ENCODE measurements around the gene UBAC1.
"Not testable (repeated sequence)": the region's sequence is repeated elsewhere in the genome, so short reads cannot be mapped to it uniquely, and the experiment has no call there.

UBAC1 gene

DNA sequence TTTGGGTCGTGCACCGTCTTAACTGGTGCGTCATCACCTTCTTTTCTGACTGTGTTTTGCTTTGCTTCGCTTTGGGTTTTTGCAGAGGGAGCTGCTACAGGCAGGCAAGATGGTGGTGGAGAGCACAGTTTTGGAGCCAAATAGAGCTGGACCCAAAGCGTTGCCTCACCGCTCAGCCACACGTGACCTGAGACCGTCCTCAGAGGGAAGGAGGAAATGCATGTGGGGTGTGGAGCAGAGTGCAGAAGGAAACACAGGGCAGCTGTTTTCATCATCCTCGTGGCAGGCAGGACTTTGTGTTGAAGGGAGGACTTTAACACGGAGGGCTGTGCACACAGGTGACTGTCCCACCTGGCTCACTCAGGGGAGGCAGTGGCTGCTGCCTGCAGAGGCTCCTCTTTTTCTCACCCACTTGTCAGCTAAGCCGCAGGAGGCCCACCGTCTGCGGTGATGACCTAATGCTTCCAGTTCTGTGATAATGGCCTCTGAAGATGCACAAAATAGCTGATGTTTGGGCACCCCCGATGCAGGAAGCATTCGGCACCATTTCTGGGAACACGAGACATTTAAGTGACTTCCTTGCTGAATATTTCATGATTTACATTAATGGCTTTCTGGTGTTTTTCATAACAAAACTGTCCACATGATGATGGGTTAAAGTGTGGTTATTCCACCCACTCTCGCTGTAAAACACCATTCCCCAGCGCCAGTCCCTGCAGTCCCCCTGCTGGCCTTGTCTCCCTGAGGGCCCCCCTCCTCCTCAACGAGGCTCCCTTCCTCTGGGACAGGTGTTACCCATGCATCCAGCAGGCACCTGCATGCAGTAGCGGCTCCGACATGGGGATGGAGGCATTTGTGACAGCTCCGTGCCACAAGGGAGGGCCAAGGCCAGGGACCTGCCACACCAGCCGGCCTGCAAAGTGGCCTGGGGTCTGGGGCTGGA lies 12.4 kb upstream of the UBAC1 start:
- H3K27me3 Mint-ChIP-seq, result peaks cover 74% of the 10 kb centered on the region
- no peak overlapping the region for H3K4me3 Mint-ChIP-seq
- H3K36me3 Mint-ChIP-seq, result no peaks in the 10 kb centered on the region

DNA sequence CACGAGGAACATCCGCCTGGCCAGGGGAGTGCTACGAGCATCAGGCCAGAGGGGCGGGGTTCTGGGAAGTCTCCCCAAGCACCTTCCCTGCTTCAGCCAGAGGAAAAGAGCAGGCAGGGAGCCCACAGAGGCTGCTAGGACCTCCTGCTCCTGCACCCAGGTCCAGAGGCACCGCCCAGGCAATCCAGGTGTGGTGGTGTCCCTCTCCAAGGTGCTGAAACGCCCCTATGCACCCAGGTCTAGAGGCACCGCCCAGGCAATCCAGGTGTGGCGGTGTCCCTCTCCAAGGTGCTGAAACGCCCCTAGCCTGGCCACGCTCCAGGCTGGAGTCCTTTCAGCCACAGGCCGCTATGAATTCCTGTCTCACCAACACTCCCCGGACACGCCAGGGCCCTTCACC lies 10.7 kb upstream of the UBAC1 start:
- Mint-ChIP-seq H3K36me3 (no peaks in the 10 kb centered on the region), H3K4me1 (peaks cover 10% of the 10 kb centered on the region), H3K27ac (no peak overlapping the region), H3K9me3 (no peaks in the 10 kb centered on the region), H3K27me3 (peaks cover 75% of the 10 kb centered on the region), H3K4me3 (no peak overlapping the region)
- ATAC-seq, result no peak

More for the DNA sequence above, 12.4 kb upstream of the UBAC1 start:
- Mint-ChIP-seq H3K27ac (no peak overlapping the region), H3K9me3 (no peaks in the 10 kb centered on the region), H3K4me1 (peaks cover under 1% of the 10 kb centered on the region)
- no peak for ATAC-seq

DNA sequence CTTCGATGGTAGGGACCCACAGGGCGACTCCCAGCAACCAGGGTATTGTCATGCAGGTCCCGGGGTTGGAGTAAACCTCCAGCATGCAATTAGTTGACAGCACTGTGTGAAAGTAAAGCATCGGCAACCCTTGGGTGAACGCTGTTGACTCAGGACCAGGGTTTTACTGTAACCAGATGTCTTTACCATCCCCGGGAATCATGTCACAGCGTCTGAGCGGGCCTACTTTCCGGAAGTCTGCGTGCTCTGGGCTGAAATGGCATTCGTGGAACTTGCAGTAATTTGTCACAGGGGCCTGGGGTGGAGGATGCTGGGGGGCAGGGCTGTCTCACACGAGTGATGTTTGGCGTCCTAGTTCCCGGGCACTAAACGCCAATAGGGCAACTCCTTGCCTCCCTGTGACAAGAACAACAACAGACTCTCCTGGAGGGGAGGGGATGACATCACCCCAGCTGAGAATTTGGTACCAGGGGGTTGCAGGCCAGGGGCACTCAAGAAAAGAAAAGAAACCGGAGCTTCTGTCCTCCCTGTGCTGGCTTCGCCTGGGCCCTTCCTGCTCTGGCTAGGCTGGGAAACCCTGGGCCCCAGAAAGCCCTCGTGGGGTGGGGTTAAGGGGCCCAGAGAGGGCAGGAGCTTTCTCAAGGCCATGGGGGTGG lies 10.1 kb upstream of the UBAC1 start:
- Mint-ChIP-seq H3K27ac (no peak overlapping the region), H3K4me3 (no peak overlapping the region), H3K36me3 (no peaks in the 10 kb centered on the region), H3K9me3 (no peaks in the 10 kb centered on the region), H3K4me1 (peaks cover 10% of the 10 kb centered on the region), H3K27me3 (peaks cover 69% of the 10 kb centered on the region)
- no peak for ATAC-seq

DNA sequence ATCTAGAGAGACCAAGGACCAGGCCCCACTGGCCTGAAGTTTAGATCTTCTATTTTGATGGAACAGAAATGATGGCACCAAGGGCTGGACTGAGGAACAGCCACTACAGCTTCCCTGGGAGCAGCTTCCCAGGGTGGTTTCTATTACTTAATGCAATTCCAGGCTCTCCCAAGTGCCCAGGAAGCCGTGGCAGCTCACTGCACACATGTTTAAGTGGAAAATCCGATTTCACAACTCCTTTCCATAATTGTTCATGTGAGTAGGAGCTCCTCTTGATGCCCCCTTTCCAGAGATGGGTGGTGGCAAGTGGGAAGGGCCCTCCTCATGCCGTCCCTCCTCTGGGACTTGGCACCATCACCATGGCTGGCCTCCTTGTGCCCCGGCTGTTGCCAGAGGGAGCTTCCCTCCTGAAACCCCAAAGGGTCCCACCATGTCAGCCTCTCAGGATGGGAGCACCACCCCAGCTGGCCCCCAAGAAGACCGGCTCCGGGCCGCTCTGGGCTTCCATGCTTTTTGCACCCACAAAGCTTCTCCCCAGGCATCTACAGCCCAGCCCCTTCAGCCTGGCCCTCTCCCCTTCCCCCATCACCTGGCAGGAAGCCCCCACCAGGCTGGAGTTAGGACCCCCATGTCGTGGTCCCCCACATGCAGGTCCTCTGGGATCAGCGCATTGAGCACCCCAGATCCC lies 9.1 kb upstream of the UBAC1 start:
- Mint-ChIP-seq H3K4me1 (peaks cover 10% of the 10 kb centered on the region), H3K27ac (no peak overlapping the region), H3K4me3 (no peak overlapping the region), H3K36me3 (no peaks in the 10 kb centered on the region), H3K27me3 (peaks cover 69% of the 10 kb centered on the region), H3K9me3 (no peaks in the 10 kb centered on the region)
- no peak for ATAC-seq

DNA sequence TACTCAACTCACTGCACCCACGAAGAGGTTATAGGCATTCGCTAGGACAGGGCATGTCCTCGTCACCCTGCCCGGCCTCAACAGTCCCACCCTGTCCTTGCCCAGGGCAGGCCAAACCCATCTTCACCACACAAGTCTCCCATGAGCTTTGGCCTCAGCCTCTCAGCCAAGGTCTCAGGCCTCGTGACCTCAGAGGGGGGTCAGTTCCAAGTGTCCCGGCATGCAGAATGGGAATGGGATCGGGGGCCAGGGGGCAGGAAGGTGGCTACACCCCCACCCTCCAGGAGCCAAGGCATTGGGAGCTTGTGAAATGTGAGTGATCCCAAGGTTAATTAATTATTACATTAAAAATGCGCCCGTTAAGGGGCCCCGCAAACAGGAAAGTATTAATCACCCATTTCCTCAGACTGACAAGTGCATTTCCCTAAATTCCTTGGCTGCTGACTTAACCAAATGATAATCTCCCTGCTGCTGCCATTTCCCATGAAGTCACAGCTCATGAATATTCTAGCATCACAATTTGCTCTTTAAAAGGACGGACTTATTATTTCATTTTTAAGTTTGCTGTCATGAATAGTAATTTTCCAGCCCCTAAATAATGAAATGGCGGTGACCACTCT lies 8.0 kb upstream of the UBAC1 start:
- Mint-ChIP-seq H3K27ac (no peak overlapping the region), H3K4me1 (peaks cover 10% of the 10 kb centered on the region), H3K36me3 (no peaks in the 10 kb centered on the region), H3K4me3 (no peak overlapping the region), H3K27me3 (peaks cover 61% of the 10 kb centered on the region), H3K9me3 (no peaks in the 10 kb centered on the region)
- no peak for ATAC-seq

DNA sequence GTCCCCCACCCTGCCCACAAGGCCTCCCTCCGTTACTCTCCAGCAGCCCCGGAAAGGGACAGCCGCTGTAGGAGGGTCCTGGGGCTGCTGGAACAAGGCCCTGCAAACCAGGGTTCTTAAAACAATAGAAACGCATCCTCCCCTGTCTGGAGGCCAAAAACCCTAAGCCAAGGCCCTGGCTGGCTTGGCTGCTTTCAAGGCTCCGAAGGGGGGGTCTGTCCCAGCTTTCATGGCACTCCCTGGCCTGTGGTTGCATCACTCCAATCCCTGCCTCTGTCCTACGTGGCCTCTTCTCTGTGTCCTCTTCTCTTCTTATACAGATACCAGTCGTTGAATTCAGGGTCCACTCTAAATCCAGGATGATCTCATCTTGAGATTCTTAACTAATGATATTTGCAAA lies 7.4 kb upstream of the UBAC1 start:
- no peak for ATAC-seq
- H3K36me3 Mint-ChIP-seq, result no peaks in the 10 kb centered on the region
- H3K27ac Mint-ChIP-seq, result no peak overlapping the region
- peaks cover 10% of the 10 kb centered on the region for H3K4me1 Mint-ChIP-seq
- H3K4me3 Mint-ChIP-seq, result no peak overlapping the region
- H3K27me3 Mint-ChIP-seq, result peaks cover 60% of the 10 kb centered on the region
- H3K9me3 Mint-ChIP-seq, result no peaks in the 10 kb centered on the region

DNA sequence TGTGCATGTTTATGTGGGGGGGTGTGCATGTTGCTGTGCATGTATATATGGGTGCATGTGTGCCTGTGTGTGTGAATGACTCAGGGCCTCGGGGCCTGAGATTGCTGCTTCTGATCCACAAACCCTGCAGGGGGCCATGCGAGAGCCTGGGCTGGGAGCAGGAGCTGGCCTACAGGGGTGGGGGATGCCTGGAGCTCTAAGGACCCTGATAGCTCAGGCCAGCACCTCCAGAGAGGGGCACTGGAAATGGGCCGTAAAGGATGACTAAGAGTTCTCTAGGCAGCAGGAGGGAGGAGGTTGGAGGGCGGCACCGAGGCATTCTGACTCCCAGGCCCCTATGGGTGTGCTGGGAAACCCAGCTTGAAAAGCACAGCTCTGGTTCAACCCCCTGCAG lies 6.9 kb upstream of the UBAC1 start:
- H3K4me1 Mint-ChIP-seq, result peaks cover 10% of the 10 kb centered on the region

DNA sequence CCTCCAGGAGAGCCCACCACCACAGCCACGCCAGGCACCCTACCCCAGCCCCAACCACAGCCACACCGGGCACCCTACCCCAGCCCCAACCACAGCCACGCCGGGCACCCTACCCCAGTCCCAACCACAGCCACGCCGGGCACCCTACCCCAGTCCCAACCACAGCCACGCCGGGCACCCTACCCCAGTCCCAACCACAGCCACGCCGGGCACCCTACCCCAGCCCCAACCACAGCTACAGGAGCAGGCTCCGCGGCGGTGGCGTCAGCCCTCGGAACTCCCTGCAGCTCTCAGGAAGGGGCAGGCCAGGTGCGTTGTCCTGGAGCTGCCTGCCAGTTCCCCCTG lies 5.7 kb upstream of the UBAC1 start:
- Mint-ChIP-seq H3K4me1 (peaks cover 22% of the 10 kb centered on the region), H3K27me3 (peaks cover 65% of the 10 kb centered on the region)
- H3K36me3 Mint-ChIP-seq, H3K9me3 Mint-ChIP-seq, ATAC-seq, H3K4me3 Mint-ChIP-seq, H3K27ac Mint-ChIP-seq: not testable (repeated sequence)

More for the DNA sequence above, 6.9 kb upstream of the UBAC1 start:
- Mint-ChIP-seq H3K27ac (no peak overlapping the region), H3K27me3 (peaks cover 60% of the 10 kb centered on the region), H3K4me3 (no peak overlapping the region), H3K9me3 (no peaks in the 10 kb centered on the region), H3K36me3 (no peaks in the 10 kb centered on the region)
- no peak for ATAC-seq

DNA sequence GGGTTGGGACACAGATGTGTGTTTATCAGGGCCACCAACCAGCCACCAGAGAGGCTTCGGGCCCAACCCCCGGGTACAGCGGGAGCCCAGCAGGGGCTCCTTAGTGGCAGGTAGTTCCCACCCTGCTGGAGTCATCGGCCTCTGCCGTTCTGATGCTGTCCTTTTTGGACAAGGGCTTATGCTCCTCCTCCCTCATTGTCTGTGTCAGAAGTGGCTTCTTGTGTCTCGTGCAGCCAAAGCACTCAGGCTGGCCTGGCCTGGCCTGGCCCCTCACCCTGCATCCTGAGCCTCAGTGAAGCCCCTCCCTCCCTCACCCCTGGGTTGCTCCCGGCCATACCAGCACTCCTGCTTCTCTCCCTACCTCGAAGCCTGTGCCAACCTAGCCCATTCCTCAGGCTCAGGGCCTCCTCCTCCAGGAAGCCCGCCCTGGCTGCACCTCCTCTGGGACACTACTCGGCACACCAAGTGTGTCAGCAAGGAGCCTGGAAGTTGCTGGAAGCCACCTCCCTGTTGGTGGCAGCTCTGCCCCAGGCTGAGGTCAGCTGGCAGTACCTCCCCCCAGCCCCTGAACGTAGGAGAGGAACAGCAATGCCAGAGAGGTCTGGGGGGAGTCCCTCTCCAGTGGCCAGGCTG lies 4.1 kb upstream of the UBAC1 start:
- peaks cover 34% of the 10 kb centered on the region for H3K4me1 Mint-ChIP-seq
- ATAC-seq, result no peak
- no peak overlapping the region for H3K4me3 Mint-ChIP-seq

DNA sequence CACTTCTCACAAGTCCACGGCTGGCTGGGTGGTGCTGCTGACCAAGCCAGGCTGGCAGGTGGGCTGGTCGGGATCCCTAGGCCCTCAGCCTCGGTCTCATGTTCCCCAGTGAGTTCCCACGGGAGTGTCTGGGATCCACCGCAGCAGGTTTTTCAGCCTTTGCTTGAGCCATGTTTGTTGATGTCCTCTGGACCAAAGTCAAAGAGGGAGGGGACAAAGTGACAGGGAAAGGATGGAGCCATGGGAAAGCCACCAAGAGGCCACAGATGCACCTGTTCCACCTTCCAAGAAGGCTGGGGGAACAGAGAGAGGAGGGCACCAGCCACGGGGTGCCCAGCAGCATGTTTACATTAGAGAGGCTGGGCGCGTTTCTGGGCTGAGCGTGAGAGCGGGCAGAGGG lies 2.8 kb upstream of the UBAC1 start:
- Mint-ChIP-seq H3K27me3 (peaks cover 50% of the 10 kb centered on the region), H3K36me3 (no peaks in the 10 kb centered on the region), H3K9me3 (no peaks in the 10 kb centered on the region), H3K4me3 (no peak overlapping the region), H3K27ac (no peak overlapping the region), H3K4me1 (peaks cover 46% of the 10 kb centered on the region)
- no peak for ATAC-seq

More for the DNA sequence above, 4.1 kb upstream of the UBAC1 start:
- Mint-ChIP-seq H3K27ac (no peak overlapping the region), H3K36me3 (no peaks in the 10 kb centered on the region), H3K9me3 (no peaks in the 10 kb centered on the region), H3K27me3 (peaks cover 56% of the 10 kb centered on the region)

DNA sequence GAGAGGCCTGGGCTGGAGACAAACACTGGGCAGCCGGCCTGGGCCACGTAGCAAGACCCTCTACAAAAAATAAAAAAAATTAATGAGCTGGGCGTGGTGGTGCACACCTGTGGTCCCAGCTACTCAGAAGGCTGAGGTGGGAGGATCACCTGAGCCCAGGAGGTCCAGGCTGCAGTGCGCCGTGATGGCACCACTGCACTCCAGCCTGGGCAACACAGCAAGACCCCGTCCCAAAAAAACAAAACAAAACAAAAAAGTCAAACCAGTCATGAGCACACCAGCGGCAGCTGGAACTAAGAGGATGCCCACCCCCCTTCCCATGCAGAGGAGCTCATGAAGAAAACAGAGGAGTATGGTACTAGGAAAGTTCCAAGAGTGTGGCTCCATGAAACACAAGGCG lies 2.2 kb upstream of the UBAC1 start:
- no peak overlapping the region for H3K27ac Mint-ChIP-seq
- no peaks in the 10 kb centered on the region for H3K36me3 Mint-ChIP-seq
- peaks cover 44% of the 10 kb centered on the region for H3K27me3 Mint-ChIP-seq
- no peak overlapping the region for H3K4me3 Mint-ChIP-seq
- H3K9me3 Mint-ChIP-seq, result no peaks in the 10 kb centered on the region
- H3K4me1 Mint-ChIP-seq, result peaks cover 52% of the 10 kb centered on the region
- ATAC-seq, result no peak

DNA sequence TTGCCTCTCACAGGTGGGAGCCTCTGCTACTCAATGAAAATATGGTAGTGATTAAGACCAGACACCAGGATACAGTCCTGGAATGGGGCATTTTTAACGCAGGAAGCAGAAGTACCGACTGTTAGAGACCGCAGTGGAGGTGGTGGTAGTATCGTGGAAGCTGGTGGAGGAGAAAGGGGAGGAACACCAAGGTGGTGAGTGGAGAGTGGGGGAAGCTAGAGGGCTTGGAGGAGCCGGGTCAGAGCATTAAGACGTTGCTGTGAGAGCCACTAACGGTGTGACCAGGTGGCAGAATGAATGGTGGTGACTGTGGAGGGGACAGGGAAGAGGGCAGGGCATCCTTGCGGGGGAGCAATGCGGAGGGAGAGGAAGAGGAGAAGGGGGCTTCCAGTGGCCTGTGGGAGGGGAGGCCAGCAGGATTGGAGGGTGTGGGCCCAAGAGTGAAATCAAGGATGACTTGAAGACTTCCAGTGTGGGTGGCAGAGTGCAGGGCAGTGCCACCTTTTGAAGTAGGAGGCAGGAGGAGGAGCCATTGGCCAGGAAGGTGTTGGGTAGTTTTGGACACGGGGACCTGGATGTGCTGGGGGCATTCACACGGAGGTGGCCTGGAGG lies 1.6 kb upstream of the UBAC1 start:
- peaks cover 52% of the 10 kb centered on the region for H3K4me1 Mint-ChIP-seq
- no peaks in the 10 kb centered on the region for H3K36me3 Mint-ChIP-seq
- no peak overlapping the region for H3K4me3 Mint-ChIP-seq
- H3K27me3 Mint-ChIP-seq, result peaks cover 39% of the 10 kb centered on the region
- ATAC-seq, result no peak
- no peaks in the 10 kb centered on the region for H3K9me3 Mint-ChIP-seq
- peak overlapping the region; percentile 81 for H3K27ac Mint-ChIP-seq

DNA sequence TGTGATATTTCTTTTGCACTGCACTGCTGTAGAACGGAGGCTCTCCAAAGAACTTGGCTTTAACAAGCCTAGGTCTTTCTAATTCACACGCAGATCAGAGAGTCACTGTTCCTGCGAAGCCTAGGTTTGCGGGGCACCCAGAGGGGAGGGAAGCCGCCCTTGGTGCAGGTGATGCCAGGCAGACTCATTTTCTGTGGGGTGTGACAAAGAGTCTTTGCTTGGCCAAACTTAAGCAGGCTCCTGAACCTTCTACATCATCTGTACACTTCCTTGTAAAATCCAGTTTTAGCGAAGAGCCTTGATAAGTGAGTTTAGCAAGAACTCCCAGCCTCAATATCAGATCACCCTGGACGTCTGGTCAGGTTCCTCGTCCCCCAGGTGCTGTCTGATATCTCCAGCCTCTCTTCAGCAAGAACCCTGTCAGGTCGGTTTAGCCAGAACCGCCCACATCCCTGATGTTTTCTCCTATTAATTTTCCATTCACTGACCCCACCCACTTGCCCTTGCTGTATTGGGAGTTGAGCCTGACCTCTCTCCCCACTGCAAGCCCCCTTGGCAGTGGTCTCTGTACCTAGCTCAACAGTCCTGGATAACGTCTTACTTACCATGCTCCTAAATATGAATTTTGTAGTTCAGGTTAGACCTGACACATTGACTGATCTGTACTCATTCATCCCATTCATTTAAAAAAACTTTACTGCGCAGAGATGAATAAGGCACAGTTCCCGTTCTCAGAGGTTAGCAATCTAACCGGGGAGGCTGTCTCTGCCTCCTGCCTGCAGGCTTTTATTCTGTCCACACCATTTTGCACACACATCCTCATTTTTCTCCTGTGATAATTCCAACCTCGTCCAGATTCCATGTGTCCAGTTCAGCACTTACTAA lies 880 bp upstream of the UBAC1 start:
- peaks cover 31% of the 10 kb centered on the region for H3K27me3 Mint-ChIP-seq
- H3K36me3 Mint-ChIP-seq, result no peaks in the 10 kb centered on the region
- no peaks in the 10 kb centered on the region for H3K9me3 Mint-ChIP-seq
- peaks cover 45% of the 10 kb centered on the region for H3K4me1 Mint-ChIP-seq
- H3K4me3 Mint-ChIP-seq, result peak overlapping the region; percentile 40
- no peak for ATAC-seq
- peak overlapping the region; percentile 81 for H3K27ac Mint-ChIP-seq

Data from stimulated activated memory B cell treated with anti-CD40 and anti-IgM and Interleukin-4, amounts not matched to agents 10 μg/mL and 1 μg/mL and 100 μg/mL, for 72 hours (primary cell).